Measurements from ENCODE around the gene C16orf87. TPM values are rescaled to one million over a fixed set of nuclear protein-coding genes. Genes with fewer than 3 reads are reported as not detected.

C16orf87 gene
- total and polyA plus RNA-seq, 8 donors, result 1.3 to 16.2 (median 3.9) TPM; not detected in 1

GRCh38 chr16:46857368-46857945 lies 26.5 kb upstream of the C16orf87 start:
- intact Hi-C loops (cut with DNase I; ENCODE audit: low total_unique reads), result no loop called here
- Histone ChIP-seq H3K27ac (peak overlapping the region in 4 of 5 donors; percentile 24 to 70 (median 51)), H3K27me3 (no peaks in the 10 kb centered on the region), H3K4me1 (peaks cover 5 to 37% (median 19%) of the 10 kb centered on the region in 4 donors), H3K36me3 (no peaks in the 10 kb centered on the region), H3K9me3 (no peaks in the 10 kb centered on the region), H3K4me3 (no peak overlapping the region)
- TF ChIP-seq EP300 (IDR thresholded peaks at IDR 0.05) (no peak), CTCF (IDR thresholded peaks at IDR 0.05) (peak in 5 of 7 experiments; percentile 3 to 35 (median 30))
- WGBS, 5 donors, result 31 to 39% (median 34%) methylated on average over 6 of the region's 6 CpGs
- DNase-seq, result peak in 1 of 2 donors; percentile 80

- H3K27me3 ChIP-seq, result no peaks in the 10 kb centered on the region
- intact Hi-C loops (cut with DNase I; ENCODE audit: low total_unique reads), result no loop called here
- no peaks in the 10 kb centered on the region for H3K9me3 ChIP-seq
- H3K4me1 ChIP-seq, result peaks cover 5 to 37% (median 21%) of the 10 kb centered on the region in 4 donors
- H3K36me3 ChIP-seq, result no peaks in the 10 kb centered on the region
- WGBS, 5 donors, result 23 to 47% (median 36%) methylated on average over 4 of the region's 4 CpGs
- peak in 2 of 3 donors; percentile 7 to 28 for TF ChIP-seq POLR2AphosphoS5 (IDR thresholded peaks at IDR 0.05)
- no peak for TF ChIP-seq EP300 (IDR thresholded peaks at IDR 0.05)
- no peak overlapping the region for H3K4me3 ChIP-seq
- H3K27ac ChIP-seq, result peak overlapping the region in 3 of 5 donors; percentile 39 to 62 (median 54)
- peak in 1 of 2 donors; percentile 24 for DNase-seq
Observed at GRCh38 chr16:46855389-46855788, 24.4 kb upstream of the C16orf87 start.

GRCh38 chr16:46854846-46855245 lies 23.9 kb upstream of the C16orf87 start:
- no peak for DNase-seq
- intact Hi-C loops (cut with DNase I; ENCODE audit: low total_unique reads), result loop anchor here (5.0 kb wide), 1 partner anchor 52 kb away; no protein-coding TSS in a partner anchor
- no peaks in the 10 kb centered on the region for H3K27me3 ChIP-seq
- H3K36me3 ChIP-seq, result no peaks in the 10 kb centered on the region
- peaks cover 5 to 37% (median 22%) of the 10 kb centered on the region in 4 donors for H3K4me1 ChIP-seq
- peak overlapping the region in 3 of 5 donors; percentile 39 to 69 (median 54) for H3K27ac ChIP-seq
- H3K9me3 ChIP-seq, result no peaks in the 10 kb centered on the region
- 60 to 83% (median 72%) methylated on average over 2 of the region's 2 CpGs for WGBS, 5 donors
- no peak overlapping the region for H3K4me3 ChIP-seq
- TF ChIP-seq POLR2AphosphoS5 (IDR thresholded peaks at IDR 0.05) (no peak), POLR2A (IDR thresholded peaks at IDR 0.05) (no peak), EP300 (IDR thresholded peaks at IDR 0.05) (no peak), CTCF (IDR thresholded peaks at IDR 0.05) (no peak)

- H3K9me3 ChIP-seq, result no peaks in the 10 kb centered on the region
- H3K4me1 ChIP-seq, result peaks cover 5 to 37% (median 22%) of the 10 kb centered on the region in 4 donors
- H3K4me3 ChIP-seq, result no peak overlapping the region
- H3K36me3 ChIP-seq, result no peaks in the 10 kb centered on the region
- peak overlapping the region in 4 of 5 donors; percentile 9 to 58 (median 46) for H3K27ac ChIP-seq
- TF ChIP-seq POLR2A (IDR thresholded peaks at IDR 0.05) (no peak), CTCF (IDR thresholded peaks at IDR 0.05) (peak in 5 of 7 experiments; percentile 63 to 87 (median 67)), EP300 (IDR thresholded peaks at IDR 0.05) (no peak), POLR2AphosphoS5 (IDR thresholded peaks at IDR 0.05) (peak in 1 of 3 donors; percentile 47)
- WGBS, 5 donors, result 20 to 29% (median 24%) methylated on average over 5 of the region's 5 CpGs
- intact Hi-C loops (cut with DNase I; ENCODE audit: low total_unique reads), result loop anchor here (5.0 kb wide), 1 partner anchor 53 kb away; no protein-coding TSS in a partner anchor
- H3K27me3 ChIP-seq, result no peaks in the 10 kb centered on the region
- peak; percentile 87 to 93 for DNase-seq
Observed at GRCh38 chr16:46853713-46854443, 22.9 kb upstream of the C16orf87 start.

Data from stomach (tissue), 9 donors.